B cell (primary cell): ENCODE results near the gene SCN8A. TPM values are rescaled to one million over a fixed set of nuclear protein-coding genes. Genes with fewer than 3 reads are reported as not detected.

Experiments
- ATAC-seq: fragments of 200-7000 bp; cut with Tn5 transposase; one replicate; pipeline ENCODE4 v1.10.0; 2021; ENCODE audit warnings: low read depth, mild to moderate bottlenecking, moderate number of reproducible peaks, moderate library complexity
- CTCF ChIA-PET: fragments of 350-600 bp; sonication (Branson Sonifier 250); formaldehyde crosslinking; loops from one replicate; lab custom pipeline; 2021; ENCODE audit warnings: antibody characterized with exemption, inconsistent platforms; lab: Charles Lee
- POLR2A ChIA-PET: fragments of 350-600 bp; sonication (Branson Sonifier 250); formaldehyde crosslinking; loops from one replicate; lab custom pipeline; 2021; ENCODE audit warnings: antibody characterized with exemption; lab: Charles Lee
- DNase-seq: peaks from one replicate; pipeline ENCODE4 v3.0.0; 2013
- H2AFZ ChIP-seq: 2 replicates; pipeline ENCODE4 v1.6.1; 2012; ENCODE audit warnings: mild to moderate bottlenecking, low read depth, low read length; ENCODE audit not compliant: insufficient read depth, poor library complexity, severe bottlenecking
- H3K27ac ChIP-seq, 2 donors: 1 replicate in 1 of 2; 2 replicates in 1 of 2; pipeline ENCODE4 v1.5.1; 2012 to 2013; ENCODE audit warnings: low read length in 2 of 2, mild to moderate bottlenecking in 2 of 2, moderate library complexity in 1 of 2
- H3K27me3 ChIP-seq, 4 experiments: fragments of 200-600 bp in 1 of 4; sonication (generic) in 1 of 4; replicated peaks in 1 of 4; 1 replicate in 2 of 4; 2 replicates in 2 of 4; pipeline versions ENCODE4 v1.6.1 to v1.7.0; 2013 to 2016; ENCODE audit warnings: low read length in 3 of 4, mild to moderate bottlenecking in 2 of 4, mixed read lengths in 1 of 4, moderate library complexity in 1 of 4; ENCODE audit not compliant: insufficient read depth in 4 of 4, control insufficient read depth in 3 of 4; ENCODE audit errors: control extremely low read depth in 1 of 4
- H3K36me3 ChIP-seq, 2 experiments: replicated peaks in 1 of 2; 1 replicate in 1 of 2; 2 replicates in 1 of 2; pipeline versions ENCODE4 v1.6.1 to v1.7.1; 2013; ENCODE audit warnings: low read length in 1 of 2; ENCODE audit not compliant: insufficient read depth in 2 of 2, control insufficient read depth in 1 of 2; ENCODE audit errors: control extremely low read depth in 1 of 2, extremely low read depth in 1 of 2
- H3K4me1 ChIP-seq, 2 donors: fragments of 200-600 bp in 1 of 2; sonication (generic) in 1 of 2; 1 replicate in 1 of 2; 2 replicates in 1 of 2; pipeline versions ENCODE4 v1.5.1 to v1.6.1; 2013 to 2017; ENCODE audit warnings: low read length in 2 of 2; ENCODE audit not compliant: control insufficient read depth in 2 of 2, insufficient read depth in 2 of 2
- H3K4me2 ChIP-seq: replicated peaks from 2 replicates; pipeline ENCODE3; 2012; ENCODE audit warnings: mild to moderate bottlenecking, low read depth, low read length; ENCODE audit not compliant: poor library complexity, severe bottlenecking
- H3K4me3 ChIP-seq, 5 experiments: fragments of 200-600 bp in 1 of 5; sonication (generic) in 1 of 5; 1 replicate in 3 of 5; 2 replicates in 2 of 5; pipeline versions ENCODE4 v1.5.1 to v1.7.0; 2011 to 2016; ENCODE audit warnings: low read length in 4 of 5, mild to moderate bottlenecking in 4 of 5, low read depth in 2 of 5, control low read depth in 1 of 5, moderate library complexity in 1 of 5; ENCODE audit not compliant: insufficient read depth in 1 of 5; ENCODE audit errors: control extremely low read depth in 1 of 5, extremely low read depth in 1 of 5
- H3K79me2 ChIP-seq: fragments of 200-600 bp; sonication (generic); one replicate; pipeline ENCODE4 v1.6.0; 2016; ENCODE audit warnings: low read length; ENCODE audit not compliant: control insufficient read depth, insufficient read depth
- H3K9ac ChIP-seq: fragments of 200-600 bp; sonication (generic); 2 replicates; pipeline ENCODE4 v1.6.1; 2017; ENCODE audit warnings: mild to moderate bottlenecking, low read length, moderate library complexity
- H3K9me3 ChIP-seq, 3 donors: one replicate each; pipeline versions ENCODE4 v1.6.1 to v1.7.1; 2013; ENCODE audit warnings: low read length in 2 of 3; ENCODE audit not compliant: control insufficient read depth in 2 of 3, insufficient read depth in 1 of 3; ENCODE audit errors: control extremely low read depth in 1 of 3
- H4K20me1 ChIP-seq: 2 replicates; pipeline ENCODE4 v1.6.0; 2012; ENCODE audit warnings: mild to moderate bottlenecking, low read length; ENCODE audit not compliant: insufficient read depth, control insufficient read depth, poor library complexity, severe bottlenecking
- H3K27ac Mint-ChIP-seq: one replicate; pipeline ENCODE4 v1.8.0; 2021; ENCODE audit warnings: mixed read lengths
- H3K27me3 Mint-ChIP-seq: one replicate; pipeline ENCODE4 v1.8.0; 2021; ENCODE audit warnings: mixed read lengths
- H3K4me1 Mint-ChIP-seq: one replicate; pipeline ENCODE4 v1.8.0; 2021; ENCODE audit warnings: mixed read lengths
- H3K4me3 Mint-ChIP-seq: one replicate; pipeline ENCODE4 v1.8.0; 2021; ENCODE audit warnings: mixed read lengths
- H3K9me3 Mint-ChIP-seq: one replicate; pipeline ENCODE4 v1.8.0; 2022; ENCODE audit warnings: mixed read lengths; ENCODE audit not compliant: insufficient read depth
- EZH2 ChIP-seq: IDR thresholded peaks from 2 replicates; pipeline ENCODE4 v1.6.1; 2012; ENCODE audit warnings: borderline replicate concordance, low read depth, mild to moderate bottlenecking, moderate library complexity, low read length; ENCODE audit not compliant: insufficient read depth, poor library complexity, severe bottlenecking
- intact Hi-C: fragments of 100-400 bp; cut with micrococcal nuclease; formaldehyde crosslinking; loops from one replicate; pipeline ENCODE4 v1.10.0; 2022
- polyA plus RNA-seq: library from polyadenylated mRNA; depleted of rRNA; stranded (reverse); fragments of >200 nt; gene quantifications from 2 replicates; pipeline ENCODE4 v1.2.3, GENCODE V29; 2012
- total RNA-seq, 2 donors: library from RNA; stranded (reverse); fragments of 120-200 nt in 1 of 2; gene quantifications; 1 replicate in 1 of 2; 2 replicates in 1 of 2; pipeline versions ENCODE4 v1.2.3 to v1.2.4, GENCODE V29; 2013 to 2022
- TF ChIP-seq, protein P1 (sequence below): fragments of 200-600 bp; IDR thresholded peaks from one replicate; pipeline ENCODE4 v1.8.0; 2022; ENCODE audit warnings: antibody characterized with exemption, mild to moderate bottlenecking

The SCN8A gene
- total and polyA plus RNA-seq, 2 donors (not counting 1 experiment from before 2014, with no cell fraction given): 0.78 to 1.0 TPM

- H4K20me1 ChIP-seq: no peaks in the 10 kb centered on the region
- POLR2A ChIA-PET: no interaction called here
- intact Hi-C loops: no loop called here
- DNase-seq (no peak), ATAC-seq (no peak)
- no peak overlapping the region for H2AFZ ChIP-seq
- no peak overlapping the region for H3K9ac ChIP-seq
- no peaks in the 10 kb centered on the region for H3K79me2 ChIP-seq
- no peaks in the 10 kb centered on the region for H3K9me3 ChIP-seq
- no peak overlapping the region for H3K4me2 ChIP-seq
- no peak overlapping the region for H3K4me3 Mint-ChIP-seq
- H3K9me3 Mint-ChIP-seq: no peaks in the 10 kb centered on the region
- H3K27me3 ChIP-seq: no peaks in the 10 kb centered on the region
- no peak overlapping the region for H3K27ac ChIP-seq
- H3K27me3 Mint-ChIP-seq: peaks cover 17% of the 10 kb centered on the region
- H3K4me3 ChIP-seq: no peak overlapping the region
- H3K27ac Mint-ChIP-seq: no peak overlapping the region
- no peaks in the 10 kb centered on the region for H3K36me3 ChIP-seq
- no peak for TF ChIP-seq EZH2
- TF ChIP-seq, protein P1, sequence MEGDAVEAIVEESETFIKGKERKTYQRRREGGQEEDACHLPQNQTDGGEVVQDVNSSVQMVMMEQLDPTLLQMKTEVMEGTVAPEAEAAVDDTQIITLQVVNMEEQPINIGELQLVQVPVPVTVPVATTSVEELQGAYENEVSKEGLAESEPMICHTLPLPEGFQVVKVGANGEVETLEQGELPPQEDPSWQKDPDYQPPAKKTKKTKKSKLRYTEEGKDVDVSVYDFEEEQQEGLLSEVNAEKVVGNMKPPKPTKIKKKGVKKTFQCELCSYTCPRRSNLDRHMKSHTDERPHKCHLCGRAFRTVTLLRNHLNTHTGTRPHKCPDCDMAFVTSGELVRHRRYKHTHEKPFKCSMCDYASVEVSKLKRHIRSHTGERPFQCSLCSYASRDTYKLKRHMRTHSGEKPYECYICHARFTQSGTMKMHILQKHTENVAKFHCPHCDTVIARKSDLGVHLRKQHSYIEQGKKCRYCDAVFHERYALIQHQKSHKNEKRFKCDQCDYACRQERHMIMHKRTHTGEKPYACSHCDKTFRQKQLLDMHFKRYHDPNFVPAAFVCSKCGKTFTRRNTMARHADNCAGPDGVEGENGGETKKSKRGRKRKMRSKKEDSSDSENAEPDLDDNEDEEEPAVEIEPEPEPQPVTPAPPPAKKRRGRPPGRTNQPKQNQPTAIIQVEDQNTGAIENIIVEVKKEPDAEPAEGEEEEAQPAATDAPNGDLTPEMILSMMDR: no peak
- H3K4me1 Mint-ChIP-seq: no peaks in the 10 kb centered on the region
- CTCF ChIA-PET: interaction anchor here (0.9 kb wide), 1 partner anchor 212 kb away, joined by 3 read pairs; no protein-coding TSS in a partner anchor
- no peaks in the 10 kb centered on the region for H3K4me1 ChIP-seq
Observed at GRCh38 chr12:51759175-51759574, 168.1 kb downstream of the SCN8A start.

GRCh38 chr12:51759695-51760094 lies 168.7 kb downstream of the SCN8A start:
- DNase-seq: no peak
- Histone ChIP-seq H3K9me3 (no peaks in the 10 kb centered on the region), H4K20me1 (no peaks in the 10 kb centered on the region), H3K4me2 (no peak overlapping the region), H3K36me3 (no peaks in the 10 kb centered on the region), H3K27me3 (no peaks in the 10 kb centered on the region), H2AFZ (no peak overlapping the region), H3K79me2 (no peaks in the 10 kb centered on the region), H3K9ac (no peak overlapping the region), H3K4me1 (no peaks in the 10 kb centered on the region), H3K27ac (no peak overlapping the region), H3K4me3 (no peak overlapping the region)
- ATAC-seq: no peak
- Mint-ChIP-seq H3K4me3 (no peak overlapping the region), H3K27me3 (peaks cover 17% of the 10 kb centered on the region), H3K9me3 (no peaks in the 10 kb centered on the region), H3K27ac (no peak overlapping the region), H3K4me1 (no peaks in the 10 kb centered on the region)
- ChIA-PET POLR2A (no interaction called here), CTCF (interaction anchor here (0.9 kb wide), 1 partner anchor 212 kb away, joined by 3 read pairs; no protein-coding TSS in a partner anchor)
- intact Hi-C loops: no loop called here
- TF ChIP-seq, protein P1: no peak
- TF ChIP-seq EZH2: no peak
